OCI-LY3 (cell line): ENCODE results near the gene KRTAP9-1.

Source experiments
- CTCF ChIP-seq: fragments of 200-600, 300-600 bp; sonication (generic); IDR thresholded peaks from 2 replicates; pipeline ENCODE4 v1.5.1; 2014; ENCODE audit warnings: antibody characterized with exemption, low read length, low read depth
- EZH2phosphoT487 ChIP-seq: fragments of 200-600 bp; shearing (Covaris generic); IDR thresholded peaks from 2 replicates; pipeline ENCODE4 v1.6.1; 2018; ENCODE audit warnings: antibody characterized with exemption, mixed run types, low read depth

DNA sequence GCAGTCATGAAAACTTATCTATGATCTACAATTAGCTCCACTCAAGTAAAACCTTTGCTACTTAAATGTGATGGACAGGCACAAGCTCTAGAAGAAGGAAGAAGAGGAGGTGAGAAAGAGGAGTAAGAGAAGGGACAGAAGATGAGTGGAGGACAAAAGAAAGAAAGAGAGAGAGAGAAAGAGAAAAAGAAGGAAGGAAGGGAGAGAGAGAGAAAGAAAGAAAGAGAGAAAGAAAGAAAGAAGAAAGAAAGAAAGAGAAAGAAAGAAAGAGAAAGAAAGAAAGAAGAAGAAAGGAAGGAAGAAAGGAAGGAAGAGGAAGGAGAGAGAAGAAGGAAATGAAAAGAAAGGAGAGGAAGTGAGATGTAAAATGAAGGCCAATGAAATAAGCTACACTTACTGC is 40.4 kb downstream of the KRTAP9-1 start:
- TF ChIP-seq CTCF, result no peak
- no peak for TF ChIP-seq EZH2phosphoT487
